ENCODE data around the gene C1QTNF6. TPM values are rescaled to one million over a fixed set of nuclear protein-coding genes. Genes with fewer than 3 reads are reported as not detected.
"Not testable (repeated sequence)": the region's sequence is repeated elsewhere in the genome, so short reads cannot be mapped to it uniquely, and the experiment has no call there.

Gene C1QTNF6
- total RNA-seq, 1 donor from 2014 or later, result 3.7 TPM

- DNase-seq (ENCODE audit: low spot score in 2 of 2) (no peak), FAIRE-seq (no peak)
Measured at GRCh38 chr22:37179622-37180420, 8.2 kb downstream of the C1QTNF6 start.

- FAIRE-seq (no peak), DNase-seq (ENCODE audit: low spot score in 2 of 2) (no peak)
Measured at GRCh38 chr22:37179126-37179470, 8.9 kb downstream of the C1QTNF6 start.

DNA sequence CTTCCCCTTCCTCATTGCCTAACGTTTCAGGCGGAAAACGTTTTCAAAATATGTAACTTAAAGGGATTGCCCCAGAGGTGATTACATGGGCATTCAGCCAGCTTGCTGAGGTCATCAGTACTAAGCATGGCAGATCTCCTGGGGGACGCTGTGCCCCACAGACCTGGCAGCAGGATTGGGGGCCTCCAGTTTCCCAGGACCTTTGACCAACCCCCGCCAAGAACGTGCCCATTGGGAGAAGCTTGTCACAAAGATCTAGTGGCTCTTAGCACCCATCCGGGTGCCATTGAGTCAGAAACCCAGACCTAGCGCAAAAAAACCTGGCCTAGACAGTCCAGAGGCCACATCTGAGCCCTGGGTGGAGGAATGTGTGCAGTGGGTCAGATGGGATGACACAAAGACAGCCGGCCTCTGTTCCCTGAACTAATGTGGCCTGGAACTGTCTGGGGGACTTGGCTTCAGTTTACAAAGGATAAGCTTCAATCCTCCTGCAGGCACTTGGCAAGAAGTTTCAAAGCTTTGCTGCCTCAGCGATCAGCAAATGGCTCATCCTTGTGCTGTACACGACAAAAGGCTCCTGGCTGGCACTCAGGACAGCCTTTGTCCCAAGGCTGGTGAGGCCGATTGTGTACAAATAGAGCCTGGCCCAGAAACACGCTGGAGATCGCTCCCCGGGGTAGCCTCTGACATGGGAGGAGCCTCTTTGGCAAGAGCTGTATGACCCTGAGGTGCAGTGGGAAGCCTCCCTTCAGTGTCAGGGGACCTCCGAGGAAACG, 9.5 kb downstream of the C1QTNF6 start:
- DNase-seq (ENCODE audit: low spot score in 2 of 2) (no peak), FAIRE-seq (no peak)

- DNase-seq (ENCODE audit: low spot score in 2 of 2) (no peak), FAIRE-seq (no peak)
Measured at GRCh38 chr22:37177755-37178154, 10.3 kb downstream of the C1QTNF6 start.

DNA sequence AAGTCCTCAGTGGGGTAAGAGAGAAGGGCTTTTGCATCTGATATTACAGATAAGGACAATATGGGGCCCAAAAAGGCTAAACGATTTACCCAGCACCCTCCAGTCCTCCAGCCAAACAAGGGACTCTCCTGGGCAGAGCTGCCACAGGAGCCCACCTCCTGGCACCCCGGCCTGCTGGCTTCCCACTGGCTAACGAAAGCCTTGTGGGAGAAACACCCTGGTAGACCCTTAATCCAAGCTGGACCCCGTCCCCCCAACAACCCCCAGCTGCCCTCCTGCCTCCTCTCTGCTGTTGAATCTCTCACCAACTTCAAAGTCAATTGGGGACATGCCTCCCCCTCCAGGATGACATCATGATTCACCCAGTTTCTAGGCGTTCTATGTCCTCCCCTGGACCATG, 10.8 kb downstream of the C1QTNF6 start:
- no peak for DNase-seq (ENCODE audit: low spot score in 2 of 2)
- no peak for FAIRE-seq

DNA sequence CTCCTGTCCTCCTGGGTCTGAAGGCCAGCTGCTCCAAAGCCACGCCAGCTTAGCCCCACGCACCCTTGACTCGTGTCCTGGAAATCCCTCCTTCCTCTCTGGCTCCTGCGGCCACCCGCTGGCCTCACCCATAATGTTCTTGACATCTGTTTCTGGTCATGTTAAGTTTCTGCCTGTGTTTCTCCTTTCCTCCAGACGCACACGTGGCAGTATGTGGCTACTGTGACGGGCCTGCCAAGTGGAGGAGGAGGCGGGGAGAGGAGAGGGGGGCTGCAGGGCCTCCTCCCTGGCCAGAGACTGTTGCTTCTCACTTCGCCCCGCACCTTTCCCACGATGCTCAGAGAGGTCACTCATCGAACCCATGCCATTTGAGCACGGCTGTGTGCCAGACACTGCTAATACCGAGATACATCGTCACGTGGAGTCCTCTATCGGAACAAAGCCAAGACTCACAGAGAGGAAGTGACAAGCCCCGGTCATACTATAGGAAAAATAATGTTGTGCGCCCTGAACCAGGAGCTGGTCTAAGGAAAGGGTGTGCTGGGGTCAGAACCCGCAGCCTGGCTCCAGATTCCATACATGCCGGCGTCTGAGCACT, 11.5 kb downstream of the C1QTNF6 start:
- FAIRE-seq (no peak), DNase-seq (ENCODE audit: low spot score in 2 of 2) (no peak)

- DNase-seq (ENCODE audit: low spot score in 2 of 2) (no peak), FAIRE-seq (no peak)
Measured at GRCh38 chr22:37175414-37176281, 12.4 kb downstream of the C1QTNF6 start.

DNA sequence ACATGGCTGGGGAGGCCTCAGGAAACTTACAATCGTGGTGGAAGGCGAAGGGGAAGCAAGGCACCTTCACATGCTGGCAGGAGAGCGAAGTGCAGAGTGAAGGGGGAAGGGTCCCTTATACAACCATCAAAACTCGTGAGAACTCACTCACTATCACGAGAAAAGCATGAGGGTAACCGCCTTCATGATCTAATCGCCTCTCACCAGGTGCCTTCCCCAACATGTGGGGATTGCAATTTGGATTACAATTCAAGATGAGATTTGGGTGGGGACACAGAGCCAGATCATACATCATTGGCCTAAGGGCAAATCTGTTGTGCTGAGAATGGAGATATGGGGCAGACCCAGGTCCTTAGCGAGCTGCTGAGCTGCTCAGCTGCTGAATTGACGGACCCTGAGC, 13.1 kb downstream of the C1QTNF6 start:
- FAIRE-seq (no peak), DNase-seq (ENCODE audit: low spot score in 2 of 2) (no peak)

DNA sequence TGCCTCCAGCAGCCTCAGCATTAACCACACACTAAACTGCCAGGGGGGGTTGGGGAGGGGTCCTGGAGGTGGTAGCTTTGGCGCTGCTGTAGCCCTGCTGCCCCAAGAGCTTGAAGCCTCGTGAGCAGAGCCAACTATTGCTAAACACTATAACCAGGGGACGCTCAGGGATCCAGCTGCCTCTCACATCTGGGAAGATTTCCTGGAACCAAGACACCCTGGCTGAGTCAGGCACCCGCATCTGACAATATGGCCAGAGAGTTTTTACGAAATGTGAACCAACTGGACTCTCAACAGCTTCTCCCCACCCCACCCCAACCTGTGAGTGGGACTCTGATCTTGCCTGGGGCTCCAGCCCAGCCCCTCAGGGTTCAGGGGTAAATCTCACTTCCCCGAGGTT, 14.3 kb downstream of the C1QTNF6 start:
- DNase-seq (ENCODE audit: low spot score in 2 of 2) (no peak), FAIRE-seq (no peak)

DNA sequence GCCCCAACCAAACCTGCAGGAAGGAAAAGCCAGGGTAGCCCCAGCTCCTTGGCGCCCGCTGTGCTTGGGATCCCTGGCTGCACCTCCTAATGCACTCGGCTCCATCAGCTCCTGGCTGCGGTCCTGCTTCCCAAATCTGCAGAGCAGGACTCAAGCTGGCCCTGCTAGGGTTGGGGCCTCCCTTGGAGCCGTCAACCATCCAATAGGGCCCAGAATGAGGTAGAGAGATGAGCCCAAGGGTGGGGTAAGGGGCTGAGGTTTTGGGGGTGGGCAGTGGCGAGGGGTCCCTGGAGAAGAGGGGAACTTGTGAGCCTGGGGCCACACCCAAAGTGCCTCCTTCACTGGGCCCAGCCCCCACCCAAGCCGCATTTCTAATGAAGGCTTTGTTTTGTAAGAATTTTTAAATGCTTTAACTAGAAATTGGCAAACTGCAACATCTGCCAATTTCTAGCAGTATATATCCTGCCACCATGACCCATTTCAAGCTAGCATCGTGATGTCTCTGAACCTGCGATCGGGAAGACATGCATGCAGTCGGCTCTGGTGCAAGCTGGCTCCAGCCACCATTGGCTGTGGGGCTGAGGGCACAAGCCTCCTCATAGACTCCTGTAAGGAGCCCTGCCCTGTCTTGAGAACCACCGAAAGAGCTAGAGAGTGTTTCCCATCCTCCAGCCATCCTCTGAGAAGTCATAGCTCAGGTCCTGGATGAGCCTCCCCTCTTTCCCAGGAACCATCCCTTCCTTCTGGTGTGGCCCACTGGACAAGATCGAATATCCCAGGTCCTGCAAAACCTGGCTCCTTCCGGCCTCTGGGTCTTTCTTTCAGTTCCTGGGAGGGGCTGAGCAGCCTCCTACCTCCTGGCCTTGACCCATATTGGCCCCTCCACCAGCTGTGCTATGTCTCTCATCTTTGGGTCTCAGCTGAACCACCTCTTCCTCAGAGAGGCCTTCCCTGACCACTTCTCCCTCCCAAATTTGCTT, 15.5 kb downstream of the C1QTNF6 start:
- DNase-seq (ENCODE audit: low spot score in 2 of 2) (no peak), FAIRE-seq (no peak)

- no peak for FAIRE-seq
- no peak for DNase-seq (ENCODE audit: low spot score in 2 of 2)
Measured at GRCh38 chr22:37171662-37172061, 16.4 kb downstream of the C1QTNF6 start.

DNA sequence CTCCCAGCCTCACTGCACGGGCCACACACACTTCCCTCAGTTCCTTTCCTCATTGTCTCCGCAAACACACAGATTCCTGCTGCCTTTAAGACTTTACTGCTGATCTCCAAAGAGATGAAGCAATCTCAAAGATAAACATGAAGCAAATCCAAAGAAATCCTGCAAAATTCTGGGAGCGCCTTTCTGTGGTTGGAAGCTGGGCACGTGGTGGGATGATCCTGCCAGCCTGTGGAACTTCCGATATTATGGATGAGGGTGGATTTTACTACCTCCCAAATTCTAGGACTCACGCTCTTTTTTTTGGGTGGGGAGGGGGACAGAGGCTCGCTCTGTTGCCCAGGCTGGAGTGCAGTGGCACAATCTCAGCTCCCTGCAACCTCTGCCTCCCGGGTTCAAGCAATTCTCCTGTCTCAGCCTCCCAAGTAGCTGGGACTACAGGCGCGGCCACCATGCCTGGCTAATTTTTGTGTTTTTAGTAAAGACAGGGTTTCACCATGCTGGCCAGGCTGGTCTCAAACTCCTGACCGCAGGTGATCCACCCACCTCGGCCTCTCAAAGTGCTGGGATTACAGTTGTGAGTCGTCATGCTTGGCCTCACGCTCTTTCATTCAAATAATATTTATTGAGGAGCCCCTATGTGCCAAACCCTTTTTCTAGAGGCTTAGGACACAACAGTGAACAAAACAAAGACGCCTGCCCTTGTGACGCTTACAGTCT, 17.2 kb downstream of the C1QTNF6 start:
- not testable (repeated sequence) for DNase-seq (ENCODE audit: low spot score in 2 of 2); FAIRE-seq

DNA sequence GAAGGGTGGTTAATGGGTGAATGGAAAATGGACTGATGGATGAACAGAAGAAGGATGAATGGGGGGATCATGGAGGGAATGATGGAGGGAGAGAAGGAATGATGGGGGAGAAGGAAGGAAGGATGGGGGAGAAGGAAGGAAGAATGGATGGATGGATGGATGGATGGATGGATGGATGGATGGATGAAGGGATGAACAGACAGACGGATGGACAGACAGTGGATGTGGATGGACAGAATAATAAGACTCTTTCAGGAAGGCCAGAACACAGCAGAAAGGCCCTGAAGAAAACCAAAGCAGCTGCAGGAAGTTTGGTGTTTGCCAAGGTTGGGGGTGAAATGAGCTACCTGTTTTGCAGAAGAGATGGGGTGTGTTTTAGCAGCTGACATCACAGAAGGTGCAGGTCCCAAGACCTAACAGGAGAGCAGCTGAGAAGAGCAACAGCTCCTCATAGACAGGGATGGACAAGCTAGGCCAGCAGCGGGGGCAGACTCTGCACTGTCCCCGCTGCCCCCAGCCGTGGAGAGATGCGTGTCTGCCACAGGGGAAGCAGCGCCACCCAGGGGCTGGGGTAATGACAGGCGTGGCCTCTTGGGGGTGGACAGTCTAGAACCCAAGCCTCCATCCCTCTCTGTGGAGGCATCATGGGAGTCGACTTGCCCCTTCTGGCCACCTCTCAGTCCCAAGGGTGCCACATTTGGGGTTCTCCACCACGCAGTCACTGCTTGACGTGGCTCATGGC, 17.9 kb downstream of the C1QTNF6 start:
- no peak for FAIRE-seq
- DNase-seq (ENCODE audit: low spot score in 2 of 2), result no peak

- FAIRE-seq, result no peak
- no peak for DNase-seq (ENCODE audit: low spot score in 2 of 2)
Measured at GRCh38 chr22:37169406-37169805, 18.6 kb downstream of the C1QTNF6 start.

- FAIRE-seq, result no peak
- no peak for DNase-seq (ENCODE audit: low spot score in 2 of 2)
Measured at GRCh38 chr22:37167981-37168647, 19.9 kb downstream of the C1QTNF6 start.

DNA sequence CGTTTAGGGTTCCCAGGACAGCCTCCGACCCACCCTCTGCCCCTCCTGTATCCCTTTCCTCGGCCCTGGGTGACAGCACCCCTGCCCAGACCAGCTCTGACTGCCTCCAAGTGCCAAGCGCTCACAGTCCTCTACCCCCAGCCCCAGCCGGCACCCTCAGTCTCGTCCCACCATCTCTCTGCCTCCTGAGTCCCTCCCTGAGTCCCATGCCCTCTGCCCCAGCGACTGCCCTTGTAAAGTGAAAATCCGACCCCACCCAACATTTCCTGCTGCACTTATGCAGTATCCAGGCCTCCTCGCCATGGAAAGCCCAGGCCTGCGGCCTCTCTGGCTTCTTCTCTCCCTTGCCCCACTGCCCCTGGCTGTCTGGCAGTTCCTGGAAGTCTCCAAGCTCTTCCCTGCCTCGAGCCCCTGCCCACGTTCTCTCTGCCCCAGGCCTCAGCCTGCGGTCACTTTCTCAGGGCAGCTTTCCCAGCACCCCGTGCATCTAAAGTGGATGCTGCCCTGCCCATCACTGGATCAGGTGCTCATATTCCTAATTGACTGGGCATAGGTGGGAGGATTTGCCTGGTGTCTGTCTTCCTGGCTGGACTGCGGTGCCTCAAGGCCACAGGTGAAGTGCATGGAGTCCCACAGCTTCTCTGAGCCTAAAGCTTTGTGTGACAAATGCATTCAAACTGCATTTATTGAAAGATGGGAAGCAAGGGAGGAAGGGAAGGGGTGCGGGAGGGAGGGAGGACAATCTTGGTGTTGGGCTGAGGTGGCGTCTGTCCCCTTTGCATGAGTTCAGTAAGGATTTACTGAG, 20.7 kb downstream of the C1QTNF6 start:
- no peak for DNase-seq (ENCODE audit: low spot score in 2 of 2)
- FAIRE-seq, result no peak

GRCh38 chr22:37166675-37167066, 21.4 kb downstream of the C1QTNF6 start:
- FAIRE-seq (no peak), DNase-seq (ENCODE audit: low spot score in 2 of 2) (peak; percentile 66 to 93)

Measured in frontal cortex (tissue), 4 donors.